Sigmoid colon (tissue), 4 donors: ENCODE data around the gene ADAMTS17.

Source experiments
- CTCF ChIP-seq, 4 experiments: fragments of 450-650 bp in 3 of 4; fragments of 200-600 bp in 1 of 4; IDR thresholded peaks; one replicate each; pipeline ENCODE4 v1.5.1; 2016 to 2019; ENCODE audit warnings: antibody characterized with exemption in 4 of 4, mild to moderate bottlenecking in 3 of 4, moderate library complexity in 2 of 4
- POLR2AphosphoS5 ChIP-seq, 4 donors: sonication (generic); formaldehyde crosslinking; IDR thresholded peaks; one replicate each; pipeline ENCODE4 v1.6.1; 2017; ENCODE audit warnings: antibody characterized with exemption in 4 of 4

GRCh38 chr15:100269831-100270230 is 71.9 kb downstream of the ADAMTS17 start:
- no peak for TF ChIP-seq CTCF (IDR thresholded peaks at IDR 0.05)
- no peak for TF ChIP-seq POLR2AphosphoS5 (IDR thresholded peaks at IDR 0.05)
